GM12864 (cell line): ENCODE results near the gene SBK3.

Experiments used
- DNase-seq: peaks from one replicate; pipeline ENCODE4 v3.0.0-alpha.2; 2011; ENCODE audit warnings: low read depth
- H3K4me3 ChIP-seq: 2 replicates; pipeline ENCODE4 v1.5.1; 2011; ENCODE audit warnings: mild to moderate bottlenecking, low read depth, low read length, control low read depth
- CTCF ChIP-seq: IDR thresholded peaks from 2 replicates; pipeline ENCODE4 v1.5.1; 2011; ENCODE audit warnings: low read depth, mild to moderate bottlenecking, moderate library complexity, low read length, control low read depth, inconsistent platforms; ENCODE audit errors: missing control alignments

SBK3 gene

GRCh38 chr19:55567708-55568328 is 22.5 kb upstream of the SBK3 start:
- no peak for DNase-seq
- TF ChIP-seq CTCF: no peak
- H3K4me3 ChIP-seq: no peak overlapping the region

- no peak overlapping the region for H3K4me3 ChIP-seq
- no peak for TF ChIP-seq CTCF
Measured at GRCh38 chr19:55566823-55567222, 21.5 kb upstream of the SBK3 start.

GRCh38 chr19:55563261-55563690 is 17.9 kb upstream of the SBK3 start:
- DNase-seq: no peak
- no peak overlapping the region for H3K4me3 ChIP-seq
- no peak for TF ChIP-seq CTCF

More at GRCh38 chr19:55566823-55567222, 21.5 kb upstream of the SBK3 start:
- DNase-seq: no peak

- H3K4me3 ChIP-seq: no peak overlapping the region
- TF ChIP-seq CTCF: no peak
- DNase-seq: no peak
Measured at GRCh38 chr19:55559684-55560083, 14.3 kb upstream of the SBK3 start.

- no peak for TF ChIP-seq CTCF
- DNase-seq: no peak
Measured at GRCh38 chr19:55554741-55555152, 9.4 kb upstream of the SBK3 start.

GRCh38 chr19:55554302-55554701 is 9.0 kb upstream of the SBK3 start:
- no peak for TF ChIP-seq CTCF
- H3K4me3 ChIP-seq: no peak overlapping the region
- DNase-seq: no peak

More at GRCh38 chr19:55554741-55555152, 9.4 kb upstream of the SBK3 start:
- no peak overlapping the region for H3K4me3 ChIP-seq
